T47D (cell line): ENCODE results near the gene ABHD6.
A peak's percentile ranks its signal among the peaks of the same experiment; 100 is the strongest.
"Not testable (repeated sequence)": the region's sequence is repeated elsewhere in the genome, so short reads cannot be mapped to it uniquely, and the experiment has no call there.

Experiments
- DNase-seq, 2 experiments: peaks; one replicate each; pipeline versions ENCODE4 v3.0.0 to v3.0.0-alpha.2; 2011 to 2012; ENCODE audit warnings: low read depth in 1 of 2, low spot score in 1 of 2
- JUND ChIP-seq: IDR thresholded peaks from 2 replicates; pipeline ENCODE4 v1.6.1; 2012; ENCODE audit warnings: low read depth
- in situ Hi-C: cut with HindIII; loops from 2 replicates; pipeline ENCODE4 v1.10.0; 2016; ENCODE audit warnings: low sequenced_read_pairs, low pct_unique_long_range_greater_than_20kb

ABHD6 gene

GRCh38 chr3:58326267-58326900 lies 88.8 kb downstream of the ABHD6 start:
- no peak for TF ChIP-seq JUND
- in situ Hi-C loops, result no loop called here
- peak in 1 of 2 experiments; percentile 70 for DNase-seq

GRCh38 chr3:58329150-58329921 lies 91.7 kb downstream of the ABHD6 start:
- in situ Hi-C loops, result no loop called here

DNA sequence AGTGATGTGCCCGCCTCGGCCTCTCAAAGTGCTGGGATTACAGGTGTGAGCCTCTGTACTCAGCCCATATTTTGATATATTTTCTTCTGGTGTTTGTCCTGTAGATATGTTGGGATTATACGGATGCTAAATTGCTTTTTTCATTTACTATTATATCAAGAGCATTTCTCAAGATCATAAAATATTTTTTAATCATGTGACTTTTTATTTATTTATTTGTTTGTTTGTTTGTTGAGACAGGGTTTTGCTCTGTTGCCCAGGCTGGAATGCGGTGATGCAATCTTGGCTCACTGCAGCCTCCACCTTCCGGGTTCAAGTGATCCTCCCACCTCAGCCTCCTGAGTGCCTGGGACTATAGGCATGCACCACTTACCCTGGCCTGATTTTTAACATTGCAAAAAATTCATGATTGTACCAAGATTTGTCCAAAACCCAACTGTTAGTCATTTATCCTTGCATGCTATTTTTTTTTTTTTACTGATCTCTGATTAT lies 92.4 kb downstream of the ABHD6 start:
- no peak for DNase-seq
- no peak for TF ChIP-seq JUND
- in situ Hi-C loops, result no loop called here

More at GRCh38 chr3:58329150-58329921, 91.7 kb downstream of the ABHD6 start:
- no peak for TF ChIP-seq JUND
- DNase-seq, result no peak

DNA sequence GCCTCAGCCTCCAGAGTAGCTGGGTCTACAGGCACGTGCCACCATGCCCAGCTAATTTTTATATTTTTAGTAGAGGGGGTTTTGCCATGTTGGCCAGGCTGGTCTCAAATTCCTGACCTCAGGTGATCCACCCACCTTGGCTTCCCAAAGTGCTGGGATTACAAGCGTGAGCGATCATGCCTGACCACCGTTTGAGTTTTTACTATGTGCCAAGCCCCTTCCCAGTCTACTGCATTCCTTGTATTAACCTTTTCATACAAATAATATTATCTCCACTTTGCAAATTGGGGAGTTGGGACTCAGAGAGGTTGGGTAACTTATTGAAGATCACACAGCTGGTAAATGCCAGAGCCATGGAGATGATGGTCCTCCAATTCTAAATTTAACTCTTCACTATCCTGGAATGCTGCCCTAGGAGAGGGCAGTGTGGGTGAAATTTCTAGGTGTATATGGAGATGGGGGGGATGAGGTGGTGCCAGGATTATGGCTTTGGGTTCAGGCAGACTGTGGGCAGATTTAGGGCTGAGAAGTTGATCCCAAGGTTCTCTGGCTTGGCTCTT lies 94.1 kb downstream of the ABHD6 start:
- in situ Hi-C loops, result no loop called here
- no peak for TF ChIP-seq JUND

DNA sequence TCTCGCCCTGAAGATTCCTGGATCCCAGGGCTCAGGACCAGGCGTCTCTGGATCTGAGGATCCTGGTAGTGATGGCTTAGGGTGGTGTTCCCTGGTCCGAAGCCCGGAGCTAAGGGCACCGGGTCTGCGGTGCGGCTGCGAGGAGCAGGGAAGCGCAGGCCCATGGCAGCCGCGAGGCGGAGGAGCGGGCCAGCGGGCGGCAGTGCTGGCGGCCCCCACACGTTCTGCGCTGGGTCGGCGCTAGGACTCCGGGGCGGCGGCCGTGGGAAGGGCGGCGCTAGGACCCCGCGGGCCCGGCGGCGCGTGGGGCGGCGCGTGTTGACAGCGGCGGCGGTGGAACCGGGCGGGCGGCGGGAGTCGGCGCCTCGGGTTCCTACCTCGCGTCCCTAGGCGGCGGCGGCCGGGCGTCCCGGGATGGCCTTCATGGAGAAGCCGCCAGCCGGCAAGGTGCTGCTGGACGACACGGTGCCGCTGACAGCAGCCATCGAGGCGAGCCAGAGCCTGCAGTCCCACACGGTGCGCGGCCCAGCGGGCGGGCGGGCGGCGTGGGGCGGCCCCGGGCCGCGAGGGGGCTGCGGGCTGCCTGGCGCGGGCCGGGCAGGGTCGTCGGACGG lies 95.1 kb downstream of the ABHD6 start, which contains the start of gene PXK:
Gene PXK (plus strand): TSS at position 318 of the 614 bp plus-strand sequence. CDS start 97 bp downstream, at position 415.
- peak; percentile 51 to 81 for DNase-seq
- TF ChIP-seq JUND, result no peak
- in situ Hi-C loops, result no loop called here

More for the DNA sequence above, 94.1 kb downstream of the ABHD6 start:
- no peak for DNase-seq

DNA sequence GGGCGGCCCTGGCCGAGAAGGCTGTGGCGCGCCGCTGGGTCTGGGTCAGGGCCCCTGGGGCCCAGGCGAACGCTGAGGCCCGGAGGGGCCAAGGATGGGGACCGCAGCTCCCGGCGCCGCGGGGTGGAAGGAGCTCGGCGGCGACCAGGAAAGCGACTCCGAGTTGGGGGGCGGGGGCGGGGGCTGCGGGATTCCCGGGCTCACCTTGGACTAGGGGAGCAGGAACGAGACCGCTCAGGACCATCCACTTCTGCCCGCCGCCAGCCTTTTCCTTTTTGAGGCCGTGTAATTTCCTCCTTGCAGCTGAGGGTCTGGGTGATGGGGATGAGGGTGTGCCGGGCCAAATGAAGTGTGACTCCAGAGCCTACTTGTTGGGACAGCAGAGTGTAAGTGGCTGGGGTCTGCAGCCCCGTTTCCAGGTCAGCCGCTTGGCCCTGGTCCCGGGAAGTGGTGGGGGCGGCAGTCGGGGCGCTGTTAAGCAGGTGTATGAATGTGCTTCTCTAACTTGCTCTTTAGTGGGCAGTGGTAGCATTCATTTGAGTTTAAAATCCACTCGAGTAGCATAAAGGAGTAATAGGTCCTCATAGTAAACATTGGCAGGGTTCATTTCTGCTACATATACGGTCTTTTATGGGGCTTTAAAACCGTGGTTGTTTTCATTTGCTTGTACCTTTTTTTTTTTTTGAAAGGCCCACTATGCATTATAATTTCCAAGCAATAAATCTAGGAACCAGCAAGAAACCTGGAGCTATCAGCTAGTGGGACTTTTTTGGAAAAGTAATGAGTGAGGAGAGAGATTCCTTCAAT lies 95.8 kb downstream of the ABHD6 start:
- TF ChIP-seq JUND, result no peak
- peak; percentile 17 to 50 for DNase-seq
- in situ Hi-C loops, result no loop called here

- DNase-seq, result no peak
- in situ Hi-C loops, result no loop called here
- TF ChIP-seq JUND, result no peak
Observed at GRCh38 chr3:58334013-58334321, 96.4 kb downstream of the ABHD6 start.

DNA sequence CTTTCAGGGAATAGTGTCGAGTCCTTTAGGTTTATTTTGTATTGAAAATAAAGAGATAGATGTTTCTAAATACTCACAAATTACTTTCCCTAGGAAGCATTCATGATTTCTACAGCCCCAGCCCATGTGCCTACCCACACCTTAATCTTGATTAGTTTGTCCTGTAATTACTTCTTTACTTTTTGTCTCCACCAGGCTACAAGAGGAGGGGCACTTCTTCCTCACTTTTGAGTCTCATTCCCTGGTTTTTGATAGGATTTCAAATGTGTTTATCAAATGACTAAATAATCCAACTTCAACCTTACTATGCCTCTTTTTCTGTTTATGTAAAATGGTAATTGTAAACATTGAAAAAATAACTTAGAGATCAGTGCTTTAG lies 96.9 kb downstream of the ABHD6 start:
- no peak for DNase-seq
- in situ Hi-C loops, result no loop called here
- no peak for TF ChIP-seq JUND

DNA sequence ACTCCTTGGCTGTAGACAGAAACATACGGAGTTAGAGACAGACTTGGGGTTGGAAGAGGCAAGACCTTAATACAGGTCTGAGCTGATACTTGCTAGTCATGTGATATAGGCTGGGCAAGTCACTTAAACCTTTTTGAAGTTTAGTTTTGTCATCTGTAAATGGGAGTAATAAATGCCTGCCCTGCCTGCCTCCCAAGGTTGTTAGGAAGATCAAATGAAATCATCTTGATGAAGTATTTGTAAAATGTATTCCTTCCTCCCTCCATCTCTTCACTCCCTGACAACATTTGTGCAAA lies 98.0 kb downstream of the ABHD6 start:
- no peak for TF ChIP-seq JUND
- in situ Hi-C loops, result no loop called here

DNA sequence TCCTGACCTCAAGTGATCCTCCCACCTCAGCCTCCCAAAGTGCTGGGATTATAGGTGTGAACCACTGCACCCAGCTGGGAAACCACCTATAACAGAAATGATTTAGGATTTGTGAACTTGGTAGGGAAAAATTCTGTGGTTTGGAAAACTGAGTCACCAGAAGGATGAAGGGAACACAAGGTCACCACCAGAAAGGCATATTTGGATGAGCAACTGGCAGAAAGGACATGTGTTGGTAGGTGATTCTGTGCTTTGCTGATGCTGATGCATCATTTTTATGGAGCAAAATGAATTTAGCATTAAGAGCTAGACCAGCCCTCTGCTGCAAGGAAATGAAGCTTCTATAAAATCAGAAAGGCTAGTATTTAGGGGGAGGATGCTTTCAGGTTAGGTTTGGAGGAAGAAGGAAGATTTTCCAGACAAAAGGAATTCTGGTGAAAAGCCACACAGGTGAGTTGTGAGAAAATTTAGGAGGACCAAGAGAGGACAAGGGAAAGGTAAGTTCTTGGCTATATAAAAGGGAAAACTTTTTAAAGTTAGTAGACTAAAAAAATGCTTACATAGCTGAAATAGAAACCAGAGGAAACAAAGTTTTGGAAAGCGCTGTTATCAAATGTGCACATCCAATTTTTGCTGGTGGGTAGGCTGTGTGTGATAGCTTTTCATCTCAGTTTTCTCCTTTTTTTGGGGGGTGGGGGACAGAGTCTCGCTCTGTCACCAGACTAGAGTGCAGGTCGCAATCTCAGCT lies 98.7 kb downstream of the ABHD6 start:
- no peak for TF ChIP-seq JUND
- in situ Hi-C loops, result no loop called here
- no peak for DNase-seq

More for the DNA sequence above, 98.0 kb downstream of the ABHD6 start:
- DNase-seq, result no peak

DNA sequence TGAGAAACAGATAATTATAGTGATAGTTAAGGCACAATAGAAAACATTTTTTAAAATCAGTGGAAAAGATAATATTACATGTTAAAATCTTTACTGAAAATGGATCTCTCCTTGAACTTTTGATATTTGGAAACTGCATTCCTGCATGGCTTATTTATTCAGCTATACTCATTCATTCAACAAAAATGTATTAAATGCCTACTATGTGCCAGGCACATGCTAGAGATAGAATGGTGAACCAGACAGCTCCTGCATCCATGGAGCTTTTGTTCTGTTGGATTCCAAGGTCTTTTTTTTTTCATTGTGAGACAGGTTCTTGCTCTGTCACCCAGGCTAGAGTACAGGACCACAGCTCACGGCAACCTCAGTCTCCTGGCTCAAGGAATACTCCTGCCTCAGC lies 99.6 kb downstream of the ABHD6 start:
- in situ Hi-C loops, result no loop called here

DNA sequence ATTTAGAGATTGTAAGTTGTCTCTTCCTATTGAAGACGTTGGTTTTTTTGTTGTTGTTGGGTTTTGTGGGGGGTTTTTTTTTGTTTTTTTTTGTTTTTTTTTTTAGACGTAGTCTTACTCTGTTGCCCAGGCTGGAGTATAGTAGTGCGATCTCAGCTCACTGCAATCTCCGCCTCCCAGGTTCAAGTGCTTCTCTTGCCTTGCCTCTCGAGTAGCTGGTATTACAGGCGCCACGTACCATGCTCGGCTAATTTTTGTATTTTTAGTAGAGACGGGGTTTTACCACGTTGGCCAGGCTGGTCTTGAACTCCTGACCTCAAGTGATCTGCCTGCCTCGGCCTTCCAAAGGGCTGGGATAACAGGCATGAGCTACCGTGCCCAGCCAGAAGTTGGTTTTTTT lies 101.6 kb downstream of the ABHD6 start:
- DNase-seq, in situ Hi-C loops: not testable (repeated sequence)

More for the DNA sequence above, 99.6 kb downstream of the ABHD6 start:
- DNase-seq, result no peak
- TF ChIP-seq JUND, result no peak
